DND-41 (cell line): ENCODE results near the gene GATD1.

Experiments
- EZH2 ChIP-seq: IDR thresholded peaks from 3 replicates; pipeline ENCODE4 v1.6.1; 2012; ENCODE audit warnings: borderline replicate concordance, low read depth, mild to moderate bottlenecking, moderate library complexity, low read length, inconsistent platforms; ENCODE audit not compliant: severe bottlenecking
- TF ChIP-seq, protein P1 (sequence below): IDR thresholded peaks from 2 replicates; pipeline ENCODE4 v1.5.1; 2012; ENCODE audit warnings: borderline replicate concordance, low read length, moderate library complexity, mild to moderate bottlenecking; ENCODE audit not compliant: poor library complexity, severe bottlenecking; ENCODE audit errors: extremely low read depth

DNA sequence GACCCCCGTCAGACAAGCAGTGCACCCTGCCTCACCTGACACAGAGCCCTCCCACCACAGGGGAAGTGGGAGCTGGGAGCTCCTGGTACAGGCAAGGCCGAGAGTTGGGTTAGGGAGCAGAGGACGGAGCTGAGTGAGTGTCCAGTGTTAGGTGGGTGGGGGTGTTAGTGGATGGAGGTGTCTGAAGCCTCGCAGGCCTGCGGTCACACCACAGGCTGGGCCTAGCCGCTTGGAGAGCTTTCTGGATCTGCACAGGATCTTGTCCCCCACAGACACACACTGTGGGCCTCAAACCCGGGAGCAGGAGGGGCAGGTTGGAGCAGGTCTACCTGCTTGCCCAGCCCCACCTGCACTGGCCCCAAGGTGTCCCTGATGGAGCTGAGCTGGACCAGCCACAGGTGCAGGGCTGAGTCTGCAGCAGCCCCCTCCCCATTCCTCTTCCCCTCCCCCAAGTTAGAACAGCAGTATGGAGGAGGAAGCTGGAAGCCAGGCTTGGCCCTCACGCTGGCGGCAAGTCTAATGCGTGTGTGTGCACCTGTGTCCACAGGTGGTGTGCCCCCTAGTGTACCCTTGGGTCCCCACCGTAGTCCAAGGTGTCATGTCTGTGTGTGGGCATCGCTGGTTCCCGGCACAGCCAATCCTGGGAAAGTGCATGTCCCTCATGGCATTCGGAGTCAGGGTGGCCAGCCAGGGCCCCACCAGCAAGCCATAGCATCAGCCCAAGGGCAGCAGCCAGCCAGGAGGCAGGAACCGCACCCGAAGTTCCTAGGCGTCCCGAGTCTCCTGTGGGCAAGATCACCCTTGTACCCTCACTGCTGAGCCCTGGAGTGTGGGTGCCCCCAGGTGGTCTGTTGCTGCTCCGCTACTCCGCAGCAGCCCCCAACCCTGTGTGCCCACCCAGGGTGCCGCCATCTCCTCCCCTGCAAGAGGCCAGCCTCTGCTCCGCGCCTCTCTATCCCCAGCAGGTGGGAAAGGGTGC, 2.0 kb upstream of the GATD1 start:
- TF ChIP-seq, protein P1, sequence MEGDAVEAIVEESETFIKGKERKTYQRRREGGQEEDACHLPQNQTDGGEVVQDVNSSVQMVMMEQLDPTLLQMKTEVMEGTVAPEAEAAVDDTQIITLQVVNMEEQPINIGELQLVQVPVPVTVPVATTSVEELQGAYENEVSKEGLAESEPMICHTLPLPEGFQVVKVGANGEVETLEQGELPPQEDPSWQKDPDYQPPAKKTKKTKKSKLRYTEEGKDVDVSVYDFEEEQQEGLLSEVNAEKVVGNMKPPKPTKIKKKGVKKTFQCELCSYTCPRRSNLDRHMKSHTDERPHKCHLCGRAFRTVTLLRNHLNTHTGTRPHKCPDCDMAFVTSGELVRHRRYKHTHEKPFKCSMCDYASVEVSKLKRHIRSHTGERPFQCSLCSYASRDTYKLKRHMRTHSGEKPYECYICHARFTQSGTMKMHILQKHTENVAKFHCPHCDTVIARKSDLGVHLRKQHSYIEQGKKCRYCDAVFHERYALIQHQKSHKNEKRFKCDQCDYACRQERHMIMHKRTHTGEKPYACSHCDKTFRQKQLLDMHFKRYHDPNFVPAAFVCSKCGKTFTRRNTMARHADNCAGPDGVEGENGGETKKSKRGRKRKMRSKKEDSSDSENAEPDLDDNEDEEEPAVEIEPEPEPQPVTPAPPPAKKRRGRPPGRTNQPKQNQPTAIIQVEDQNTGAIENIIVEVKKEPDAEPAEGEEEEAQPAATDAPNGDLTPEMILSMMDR, result no peak
- no peak for TF ChIP-seq EZH2
